ENCODE data around the gene MARCHF4.
A peak's percentile ranks its signal among the peaks of the same experiment; 100 is the strongest.

MARCHF4 gene

GRCh38 chr2:216354306-216354705 is 18.0 kb downstream of the MARCHF4 start:
- no peak for DNase-seq (ENCODE audit: low read depth, low spot score)
- H3K27ac ChIP-seq = no peak overlapping the region

- no peak overlapping the region for H3K27ac ChIP-seq
- DNase-seq (ENCODE audit: low read depth, low spot score) = no peak
These were observed 19.5 kb downstream of the MARCHF4 start for GRCh38 chr2:216352653-216353270.

GRCh38 chr2:216351172-216351925 is 20.9 kb downstream of the MARCHF4 start:
- DNase-seq (ENCODE audit: low read depth, low spot score) = no peak
- H3K27ac ChIP-seq = no peak overlapping the region

GRCh38 chr2:216350214-216350791 is 22.0 kb downstream of the MARCHF4 start:
- no peak for DNase-seq (ENCODE audit: low read depth, low spot score)
- no peak overlapping the region for H3K27ac ChIP-seq

GRCh38 chr2:216349366-216349765 is 22.9 kb downstream of the MARCHF4 start:
- no peak overlapping the region for H3K27ac ChIP-seq
- no peak for DNase-seq (ENCODE audit: low read depth, low spot score)

GRCh38 chr2:216348756-216349308 is 23.5 kb downstream of the MARCHF4 start:
- H3K27ac ChIP-seq = no peak overlapping the region
- DNase-seq (ENCODE audit: low read depth, low spot score) = peak; percentile 64

GRCh38 chr2:216346781-216347180 is 25.5 kb downstream of the MARCHF4 start:
- no peak overlapping the region for H3K27ac ChIP-seq
- DNase-seq (ENCODE audit: low read depth, low spot score) = no peak

- no peak overlapping the region for H3K27ac ChIP-seq
- DNase-seq (ENCODE audit: low read depth, low spot score) = no peak
These were observed 26.4 kb downstream of the MARCHF4 start for GRCh38 chr2:216345846-216346245.

- H3K27ac ChIP-seq = no peak overlapping the region
- DNase-seq (ENCODE audit: low read depth, low spot score) = no peak
These were observed 27.4 kb downstream of the MARCHF4 start for GRCh38 chr2:216344950-216345300.

GRCh38 chr2:216344206-216344949 is 27.9 kb downstream of the MARCHF4 start:
- H3K27ac ChIP-seq = no peak overlapping the region
- no peak for DNase-seq (ENCODE audit: low read depth, low spot score)

GRCh38 chr2:216343221-216343980 is 28.9 kb downstream of the MARCHF4 start:
- no peak overlapping the region for H3K27ac ChIP-seq
- no peak for DNase-seq (ENCODE audit: low read depth, low spot score)

GRCh38 chr2:216341121-216341520 is 31.2 kb downstream of the MARCHF4 start:
- no peak overlapping the region for H3K27ac ChIP-seq
- DNase-seq (ENCODE audit: low read depth, low spot score) = no peak

- H3K27ac ChIP-seq = no peak overlapping the region
These were observed 32.0 kb downstream of the MARCHF4 start for GRCh38 chr2:216340280-216340631.

GRCh38 chr2:216339456-216340279 is 32.6 kb downstream of the MARCHF4 start:
- DNase-seq (ENCODE audit: low read depth, low spot score) = no peak
- no peak overlapping the region for H3K27ac ChIP-seq

More at GRCh38 chr2:216340280-216340631, 32.0 kb downstream of the MARCHF4 start:
- no peak for DNase-seq (ENCODE audit: low read depth, low spot score)

GRCh38 chr2:216335252-216335651 is 37.0 kb downstream of the MARCHF4 start:
- H3K27ac ChIP-seq = no peak overlapping the region
- DNase-seq (ENCODE audit: low read depth, low spot score) = no peak

- DNase-seq (ENCODE audit: low read depth, low spot score) = no peak
These were observed 43.9 kb downstream of the MARCHF4 start for GRCh38 chr2:216328347-216328746.

GRCh38 chr2:216327447-216327935 is 44.8 kb downstream of the MARCHF4 start:
- no peak overlapping the region for H3K27ac ChIP-seq
- no peak for DNase-seq (ENCODE audit: low read depth, low spot score)

More at GRCh38 chr2:216328347-216328746, 43.9 kb downstream of the MARCHF4 start:
- H3K27ac ChIP-seq = no peak overlapping the region
